Prostate gland (tissue), 2 donors: ENCODE measurements around the gene ATP6V0A4.

Experiments
- POLR2A ChIP-seq: fragments of 450-650 bp; IDR thresholded peaks from one replicate; pipeline ENCODE4 v1.6.1; 2016; ENCODE audit warnings: antibody characterized with exemption, mild to moderate bottlenecking
- POLR2AphosphoS5 ChIP-seq: sonication (generic); formaldehyde crosslinking; IDR thresholded peaks from one replicate; pipeline ENCODE4 v1.6.1; 2017; ENCODE audit warnings: antibody characterized with exemption
- TF ChIP-seq, protein P1 (sequence below), 4 experiments: fragments of 200-600 bp in 2 of 4; fragments of 450-650 bp in 2 of 4; sonication (generic) in 2 of 4; IDR thresholded peaks; 1 replicate in 3 of 4; 2 replicates in 1 of 4; pipeline ENCODE4 v1.5.1; 2016 to 2019; ENCODE audit warnings: antibody characterized with exemption in 4 of 4, mild to moderate bottlenecking in 2 of 4, moderate library complexity in 2 of 4

DNA sequence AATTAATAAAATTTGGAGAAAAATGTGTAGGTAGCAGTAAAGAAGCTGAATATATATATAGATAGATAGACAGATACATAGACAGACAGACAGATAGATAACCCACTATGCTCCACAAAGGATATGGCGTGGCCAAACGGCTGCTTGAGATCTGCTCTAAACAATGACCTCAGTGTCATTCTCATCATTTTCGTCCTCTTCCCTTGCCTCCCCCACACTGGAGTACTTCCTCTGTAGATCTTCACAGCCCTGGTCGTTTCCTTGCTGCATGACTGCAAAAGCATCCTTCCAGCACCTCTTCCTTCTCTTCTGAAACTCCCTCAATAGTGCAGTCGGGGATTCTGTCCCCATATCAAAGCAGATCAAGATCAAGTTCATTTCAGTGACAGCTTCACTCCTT is 35.6 kb upstream of the ATP6V0A4 start:
- TF ChIP-seq, protein P1, sequence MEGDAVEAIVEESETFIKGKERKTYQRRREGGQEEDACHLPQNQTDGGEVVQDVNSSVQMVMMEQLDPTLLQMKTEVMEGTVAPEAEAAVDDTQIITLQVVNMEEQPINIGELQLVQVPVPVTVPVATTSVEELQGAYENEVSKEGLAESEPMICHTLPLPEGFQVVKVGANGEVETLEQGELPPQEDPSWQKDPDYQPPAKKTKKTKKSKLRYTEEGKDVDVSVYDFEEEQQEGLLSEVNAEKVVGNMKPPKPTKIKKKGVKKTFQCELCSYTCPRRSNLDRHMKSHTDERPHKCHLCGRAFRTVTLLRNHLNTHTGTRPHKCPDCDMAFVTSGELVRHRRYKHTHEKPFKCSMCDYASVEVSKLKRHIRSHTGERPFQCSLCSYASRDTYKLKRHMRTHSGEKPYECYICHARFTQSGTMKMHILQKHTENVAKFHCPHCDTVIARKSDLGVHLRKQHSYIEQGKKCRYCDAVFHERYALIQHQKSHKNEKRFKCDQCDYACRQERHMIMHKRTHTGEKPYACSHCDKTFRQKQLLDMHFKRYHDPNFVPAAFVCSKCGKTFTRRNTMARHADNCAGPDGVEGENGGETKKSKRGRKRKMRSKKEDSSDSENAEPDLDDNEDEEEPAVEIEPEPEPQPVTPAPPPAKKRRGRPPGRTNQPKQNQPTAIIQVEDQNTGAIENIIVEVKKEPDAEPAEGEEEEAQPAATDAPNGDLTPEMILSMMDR (IDR thresholded peaks at IDR 0.05): no peak
- TF ChIP-seq POLR2AphosphoS5 (no peak), POLR2A (no peak)
